PC-9 (cell line): ENCODE results near the gene KCNJ14.

ENCODE experiments used
- EZH2 ChIP-seq: fragments of 200-600 bp; sonication (generic); IDR thresholded peaks from 2 replicates; pipeline ENCODE4 v1.8.0; 2017; ENCODE audit warnings: antibody characterized with exemption, low read depth
- TF ChIP-seq, protein P1 (sequence below): fragments of 200-600 bp; sonication (generic); conservative IDR thresholded peaks from 2 replicates; pipeline ENCODE4 v1.6.1; 2017; ENCODE audit warnings: mixed run types, antibody characterized with exemption, mild to moderate bottlenecking, moderate library complexity

DNA sequence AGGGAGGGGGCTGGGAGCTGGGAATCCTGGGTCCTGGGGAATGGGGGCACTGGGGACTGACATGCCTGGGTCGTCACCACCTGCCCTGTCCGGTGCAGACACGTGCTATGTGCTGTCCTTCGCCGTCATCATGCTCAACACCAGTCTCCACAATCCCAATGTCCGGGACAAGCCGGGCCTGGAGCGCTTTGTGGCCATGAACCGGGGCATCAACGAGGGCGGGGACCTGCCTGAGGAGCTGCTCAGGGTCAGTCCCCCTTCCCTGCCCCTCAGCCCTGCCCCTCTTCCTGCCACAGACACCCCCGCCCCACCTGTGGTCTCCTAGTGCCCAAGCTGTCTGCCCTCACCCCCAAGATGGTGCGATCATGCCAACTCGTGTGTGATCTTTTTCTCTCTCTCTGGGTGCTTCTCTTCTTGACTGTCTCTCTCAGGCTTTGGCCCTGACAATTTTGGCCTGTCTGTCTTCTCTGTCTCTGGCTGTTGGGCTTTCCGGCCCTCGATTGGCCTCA is 18.8 kb downstream of the KCNJ14 start:
- TF ChIP-seq, protein P1, sequence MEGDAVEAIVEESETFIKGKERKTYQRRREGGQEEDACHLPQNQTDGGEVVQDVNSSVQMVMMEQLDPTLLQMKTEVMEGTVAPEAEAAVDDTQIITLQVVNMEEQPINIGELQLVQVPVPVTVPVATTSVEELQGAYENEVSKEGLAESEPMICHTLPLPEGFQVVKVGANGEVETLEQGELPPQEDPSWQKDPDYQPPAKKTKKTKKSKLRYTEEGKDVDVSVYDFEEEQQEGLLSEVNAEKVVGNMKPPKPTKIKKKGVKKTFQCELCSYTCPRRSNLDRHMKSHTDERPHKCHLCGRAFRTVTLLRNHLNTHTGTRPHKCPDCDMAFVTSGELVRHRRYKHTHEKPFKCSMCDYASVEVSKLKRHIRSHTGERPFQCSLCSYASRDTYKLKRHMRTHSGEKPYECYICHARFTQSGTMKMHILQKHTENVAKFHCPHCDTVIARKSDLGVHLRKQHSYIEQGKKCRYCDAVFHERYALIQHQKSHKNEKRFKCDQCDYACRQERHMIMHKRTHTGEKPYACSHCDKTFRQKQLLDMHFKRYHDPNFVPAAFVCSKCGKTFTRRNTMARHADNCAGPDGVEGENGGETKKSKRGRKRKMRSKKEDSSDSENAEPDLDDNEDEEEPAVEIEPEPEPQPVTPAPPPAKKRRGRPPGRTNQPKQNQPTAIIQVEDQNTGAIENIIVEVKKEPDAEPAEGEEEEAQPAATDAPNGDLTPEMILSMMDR = no peak
- no peak for TF ChIP-seq EZH2
